ENCODE data around the gene TMEM204.

The TMEM204 gene

DNA sequence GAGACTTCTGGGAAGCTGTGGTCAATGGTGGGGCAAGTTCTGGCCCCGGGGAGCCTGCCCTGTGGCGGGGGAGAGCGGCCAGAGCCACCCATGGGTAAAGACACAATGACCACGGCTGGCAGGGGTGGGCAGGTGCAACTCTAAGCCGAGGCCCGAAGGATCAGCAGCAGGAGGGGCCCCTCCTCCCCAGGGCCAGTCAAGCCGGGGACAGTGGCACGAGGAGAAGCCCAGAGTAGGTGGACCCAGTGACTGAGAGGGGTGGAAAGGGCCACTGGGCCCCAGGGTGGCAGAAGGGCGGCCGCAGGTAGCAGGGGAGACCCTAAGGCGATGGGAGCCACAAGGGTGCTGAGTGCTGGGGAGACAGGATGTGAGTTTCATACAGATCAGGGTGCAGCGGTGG, 17.7 kb downstream of the TMEM204 start:
- in situ Hi-C loops (cut with MboI; ENCODE audit: low pct_unique_long_range_greater_than_20kb, low sequenced_read_pairs): no loop called here
- no peak for DNase-seq

DNA sequence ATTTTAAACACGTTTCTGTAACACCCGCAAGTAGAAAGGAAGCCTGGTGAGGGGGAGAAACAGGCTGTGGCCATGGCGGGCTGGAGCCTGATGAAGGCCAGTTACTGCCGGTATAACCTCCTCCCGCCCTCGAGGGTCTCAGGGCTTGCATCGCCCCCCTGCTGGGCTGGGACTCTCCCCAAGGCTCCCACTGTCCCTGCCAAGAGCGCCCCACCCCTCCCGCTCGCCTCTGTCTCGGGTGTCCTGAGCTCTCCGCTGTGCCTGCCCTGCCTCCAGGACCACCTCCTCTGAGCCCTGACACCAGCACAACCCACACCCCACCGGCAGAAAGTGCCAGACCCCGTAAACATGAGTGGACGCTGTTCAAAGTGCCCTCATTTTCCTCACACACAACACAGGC, 18.7 kb downstream of the TMEM204 start:
- DNase-seq: no peak
- in situ Hi-C loops (cut with MboI; ENCODE audit: low pct_unique_long_range_greater_than_20kb, low sequenced_read_pairs): no loop called here

DNA sequence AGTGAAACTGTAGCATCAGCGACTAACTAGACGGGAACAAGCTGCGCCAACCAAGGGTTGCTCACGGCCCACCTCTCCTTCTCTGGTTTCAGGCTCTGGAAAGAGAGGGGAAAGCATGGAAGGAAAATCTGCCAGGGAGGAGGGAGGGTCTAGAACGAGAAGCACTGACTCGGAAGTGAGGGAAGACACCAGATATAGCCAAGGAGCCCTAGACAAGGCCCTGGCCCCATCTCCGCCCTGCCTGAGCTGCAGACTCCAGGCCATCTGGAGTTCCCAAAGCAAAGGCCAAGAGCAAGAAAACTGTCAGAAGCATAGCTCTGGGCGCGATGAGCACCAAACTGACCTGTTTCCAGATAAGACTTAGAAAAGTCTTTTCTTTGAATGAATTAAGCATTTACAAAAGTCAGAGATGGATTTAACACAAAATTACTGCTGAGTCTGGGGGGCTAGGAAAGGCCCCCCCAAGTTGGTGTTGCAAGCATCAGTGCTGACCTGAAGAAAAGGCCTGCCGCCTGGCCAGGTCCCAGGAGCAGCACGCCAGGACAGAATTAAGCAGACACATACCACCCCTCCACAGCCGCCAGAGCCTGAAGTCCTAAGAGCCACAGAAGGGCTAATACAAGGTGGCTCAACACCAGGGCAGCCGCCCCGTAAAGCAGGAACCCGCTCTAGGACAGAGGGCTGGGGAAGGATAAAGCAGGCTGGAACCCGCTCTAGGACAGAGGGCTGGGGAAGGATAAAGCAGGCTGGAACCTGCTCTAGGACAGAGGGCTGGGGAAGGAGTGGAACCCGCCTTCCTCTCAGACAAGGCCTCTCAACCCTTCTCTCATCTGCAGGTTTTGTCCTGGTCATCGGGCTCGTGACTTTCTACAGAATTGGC, 20.7 kb downstream of the TMEM204 start:
- DNase-seq: no peak
- in situ Hi-C loops (cut with MboI; ENCODE audit: low pct_unique_long_range_greater_than_20kb, low sequenced_read_pairs): no loop called here

DNA sequence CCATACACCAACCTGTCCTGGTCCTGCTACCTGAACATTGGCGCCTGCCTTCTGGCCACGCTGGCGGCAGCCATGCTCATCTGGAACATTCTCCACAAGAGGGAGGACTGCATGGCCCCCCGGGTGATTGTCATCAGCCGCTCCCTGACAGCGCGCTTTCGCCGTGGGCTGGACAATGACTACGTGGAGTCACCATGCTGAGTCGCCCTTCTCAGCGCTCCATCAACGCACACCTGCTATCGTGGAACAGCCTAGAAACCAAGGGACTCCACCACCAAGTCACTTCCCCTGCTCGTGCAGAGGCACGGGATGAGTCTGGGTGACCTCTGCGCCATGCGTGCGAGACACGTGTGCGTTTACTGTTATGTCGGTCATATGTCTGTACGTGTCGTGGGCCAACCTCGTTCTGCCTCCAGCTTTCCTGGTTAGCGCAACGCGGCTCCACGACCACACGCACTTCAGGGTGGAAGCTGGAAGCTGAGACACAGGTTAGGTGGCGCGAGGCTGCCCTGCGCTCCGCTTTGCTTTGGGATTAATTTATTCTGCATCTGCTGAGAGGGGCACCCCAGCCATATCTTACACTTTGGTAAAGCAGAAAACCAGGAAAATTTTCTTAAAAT, 21.5 kb downstream of the TMEM204 start:
- no peak for DNase-seq
- in situ Hi-C loops (cut with MboI; ENCODE audit: low pct_unique_long_range_greater_than_20kb, low sequenced_read_pairs): no loop called here

DNA sequence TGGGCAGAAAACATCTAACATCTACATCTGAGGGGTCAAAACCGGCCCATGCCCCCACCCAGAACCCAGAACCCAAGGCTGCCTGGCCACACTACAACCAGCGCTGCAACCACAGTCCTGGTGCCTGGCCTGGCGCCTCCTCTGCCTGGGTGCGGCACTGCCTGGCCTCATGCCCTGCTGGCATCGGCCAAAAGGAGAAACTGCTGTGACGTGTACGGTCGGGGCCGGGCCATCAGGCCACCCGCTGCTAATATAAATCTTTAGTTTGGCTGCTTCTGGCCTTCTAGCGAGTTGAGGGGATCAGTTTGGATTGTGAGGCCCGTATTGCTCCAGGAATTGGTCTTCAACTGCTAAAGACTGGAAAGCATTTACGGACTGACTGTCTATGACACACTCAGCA, 22.8 kb downstream of the TMEM204 start:
- in situ Hi-C loops (cut with MboI; ENCODE audit: low pct_unique_long_range_greater_than_20kb, low sequenced_read_pairs): no loop called here
- no peak for DNase-seq

DNA sequence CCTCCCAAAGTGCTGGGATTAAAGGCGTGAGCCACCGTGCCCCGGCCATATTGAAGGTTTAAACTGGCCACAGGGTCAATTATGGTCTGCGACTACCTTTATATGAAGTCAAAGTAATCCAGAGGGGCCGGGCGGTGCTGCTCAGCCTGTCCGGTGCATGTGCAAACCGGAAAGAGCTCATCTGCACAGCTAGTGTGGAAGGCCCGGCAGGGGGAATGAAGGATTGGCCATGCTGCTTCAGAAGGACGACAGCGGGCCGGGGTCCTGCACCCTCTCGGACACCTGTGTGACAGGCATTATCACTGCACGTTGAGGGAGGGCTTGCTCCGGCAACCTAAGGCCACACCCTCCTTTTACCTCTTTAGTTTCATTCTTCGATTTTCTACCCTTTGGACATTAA, 23.6 kb downstream of the TMEM204 start:
- in situ Hi-C loops (cut with MboI; ENCODE audit: low pct_unique_long_range_greater_than_20kb, low sequenced_read_pairs): no loop called here
- no peak for DNase-seq

DNA sequence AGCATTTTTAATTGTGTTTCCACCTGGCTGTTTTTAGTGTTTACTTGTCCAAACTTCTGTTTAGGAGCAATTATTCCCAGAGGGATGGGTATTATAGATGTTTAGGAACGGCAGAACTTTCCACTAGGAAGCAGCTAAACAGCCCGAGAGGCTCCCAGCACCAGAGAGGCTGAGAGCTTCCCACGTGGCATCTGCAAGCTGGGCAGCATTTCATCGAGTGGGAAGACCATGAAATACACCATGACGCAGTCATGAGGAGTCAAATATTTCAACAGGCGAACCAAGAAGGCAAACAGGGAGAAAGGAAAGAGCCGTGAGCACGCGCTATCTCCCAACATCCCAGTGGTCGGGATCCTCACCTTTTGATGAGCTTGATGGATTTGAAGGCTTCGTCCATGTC, 24.1 kb downstream of the TMEM204 start:
- DNase-seq: no peak
- in situ Hi-C loops (cut with MboI; ENCODE audit: low pct_unique_long_range_greater_than_20kb, low sequenced_read_pairs): no loop called here

DNA sequence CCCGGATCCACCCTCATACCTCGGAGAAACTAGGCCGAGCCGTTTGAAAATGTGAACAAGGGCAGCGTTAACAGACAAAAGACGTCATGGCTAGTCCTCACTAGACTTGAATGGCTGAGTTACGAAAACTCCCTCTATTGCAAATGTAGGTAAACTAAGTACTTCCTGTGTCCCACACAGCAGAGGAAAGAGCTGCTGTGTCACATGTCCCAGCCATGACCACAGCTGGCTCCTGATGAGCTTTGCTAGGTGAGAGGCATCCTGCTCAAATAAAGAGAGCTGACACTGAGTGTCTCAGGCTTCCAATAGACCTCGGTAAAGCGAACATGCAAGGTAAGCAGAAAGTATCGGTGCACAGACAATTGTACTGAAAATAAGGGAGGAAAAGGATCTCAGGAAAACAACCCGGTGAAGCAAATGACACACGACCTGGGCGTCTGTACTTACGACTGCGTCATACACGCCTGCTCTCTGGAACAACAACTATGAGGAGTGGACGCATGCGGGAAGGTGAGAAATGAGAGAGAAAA, 26.0 kb downstream of the TMEM204 start:
- no peak for DNase-seq
- in situ Hi-C loops (cut with MboI; ENCODE audit: low pct_unique_long_range_greater_than_20kb, low sequenced_read_pairs): no loop called here

DNA sequence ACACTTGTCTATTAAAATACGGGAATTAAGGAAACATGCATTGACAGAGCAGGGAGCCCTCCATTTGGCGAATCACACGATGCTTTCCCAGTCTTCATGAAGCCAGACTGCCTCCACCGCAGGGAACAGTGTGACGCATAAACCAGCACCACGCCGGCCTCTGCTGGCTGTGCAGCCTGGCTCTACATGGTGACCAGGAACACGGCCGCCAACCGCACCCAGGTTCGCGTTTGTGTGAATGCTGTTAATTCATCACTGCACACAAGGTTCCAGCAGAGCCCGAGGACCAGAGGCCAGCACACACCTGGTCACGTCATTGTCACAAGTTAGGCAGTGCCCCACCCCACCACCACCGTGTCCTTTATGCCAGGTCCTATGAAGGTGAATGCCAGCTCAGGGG, 26.7 kb downstream of the TMEM204 start:
- in situ Hi-C loops (cut with MboI; ENCODE audit: low pct_unique_long_range_greater_than_20kb, low sequenced_read_pairs): loop anchor here (10.0 kb wide), 1 partner anchor 135 kb away; the partner anchor contains the start of gene UQCC4
- DNase-seq: no peak

DNA sequence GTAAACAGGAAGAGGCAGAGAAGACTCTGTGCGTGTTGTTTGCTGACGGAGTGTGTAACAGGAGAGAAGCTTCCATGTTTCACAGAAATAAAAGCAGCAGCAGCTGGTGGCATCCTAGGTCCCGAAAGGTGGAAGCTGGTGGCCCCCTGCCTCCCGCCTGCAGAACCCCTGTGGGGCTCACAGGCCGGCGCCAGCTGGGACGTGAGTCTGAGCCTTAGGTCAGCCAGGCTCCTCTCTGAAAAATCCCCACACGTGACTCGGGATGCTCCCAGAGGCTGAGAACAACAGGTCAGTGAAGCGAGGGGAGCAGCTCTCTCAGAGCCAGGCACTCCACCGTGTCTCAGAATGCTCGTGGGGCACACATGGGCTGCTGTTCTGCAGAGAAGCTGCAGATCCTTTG, 27.4 kb downstream of the TMEM204 start:
- in situ Hi-C loops (cut with MboI; ENCODE audit: low pct_unique_long_range_greater_than_20kb, low sequenced_read_pairs): loop anchor here (10.0 kb wide), 1 partner anchor 136 kb away; the partner anchor contains the start of gene UQCC4
- DNase-seq: no peak

DNA sequence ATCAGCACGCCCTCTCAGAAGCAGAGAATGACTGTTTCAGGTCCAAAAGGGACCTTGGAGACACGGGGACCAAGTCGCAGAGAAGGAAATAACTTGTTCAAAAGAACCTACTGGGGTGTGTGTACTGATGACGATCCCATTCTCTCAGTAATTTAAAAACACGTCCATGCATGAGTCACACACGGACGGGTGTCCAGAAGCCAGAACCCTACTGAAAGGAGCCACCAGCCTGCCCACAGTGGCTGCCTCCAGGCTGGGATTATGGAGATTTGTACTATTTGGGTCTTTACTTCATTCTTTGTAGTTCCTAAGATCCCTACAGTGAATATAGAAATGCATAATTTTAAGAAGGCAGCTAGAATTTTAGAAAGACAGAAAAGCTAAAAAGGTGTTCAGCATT, 27.8 kb downstream of the TMEM204 start:
- in situ Hi-C loops (cut with MboI; ENCODE audit: low pct_unique_long_range_greater_than_20kb, low sequenced_read_pairs): loop anchor here (10.0 kb wide), 1 partner anchor 136 kb away; the partner anchor contains the start of gene UQCC4
- DNase-seq: no peak

DNA sequence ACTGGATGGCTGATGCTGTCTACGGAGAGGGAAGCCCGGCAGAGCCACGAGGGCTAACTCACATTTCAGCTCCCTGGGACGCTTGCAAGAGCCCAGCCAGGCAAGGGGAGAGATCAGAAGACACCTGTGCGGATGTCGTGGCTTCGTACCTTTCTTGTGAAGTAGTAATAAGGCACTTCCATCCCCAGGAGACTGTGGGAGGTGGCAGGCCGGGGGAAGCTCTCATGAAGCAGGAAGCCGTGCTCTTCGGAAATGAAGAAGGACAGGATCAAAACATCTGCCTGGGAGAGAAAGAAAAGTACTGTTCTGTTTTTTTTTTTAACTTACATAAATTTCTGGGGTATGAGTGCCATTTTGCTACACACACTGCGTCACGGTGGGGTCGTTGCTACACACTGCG, 28.4 kb downstream of the TMEM204 start:
- no peak for DNase-seq
- in situ Hi-C loops (cut with MboI; ENCODE audit: low pct_unique_long_range_greater_than_20kb, low sequenced_read_pairs): loop anchor here (10.0 kb wide), 1 partner anchor 137 kb away; the partner anchor contains the start of gene UQCC4

DNA sequence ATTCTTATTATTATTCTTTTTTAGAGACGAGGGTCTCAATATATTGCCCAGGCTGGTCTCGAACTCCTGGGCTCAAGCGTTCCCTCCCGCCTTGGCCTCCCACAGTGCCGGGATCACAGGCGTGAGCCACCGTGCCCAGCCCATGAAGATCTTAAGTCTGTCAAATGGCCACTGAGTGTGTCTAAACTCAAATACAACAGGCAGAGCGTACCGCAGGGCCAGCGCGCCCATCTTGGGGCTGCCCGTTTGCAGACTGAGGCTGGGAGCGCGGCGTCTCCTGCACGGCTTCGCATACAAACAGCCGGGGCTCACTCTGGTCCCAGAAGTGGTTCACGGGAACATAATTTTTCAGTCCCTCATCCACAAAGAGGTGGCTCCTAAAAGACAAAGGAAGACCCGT, 30.3 kb downstream of the TMEM204 start:
- in situ Hi-C loops (cut with MboI; ENCODE audit: low pct_unique_long_range_greater_than_20kb, low sequenced_read_pairs): loop anchor here (10.0 kb wide), 1 partner anchor 139 kb away; the partner anchor contains the start of gene UQCC4
- no peak for DNase-seq

DNA sequence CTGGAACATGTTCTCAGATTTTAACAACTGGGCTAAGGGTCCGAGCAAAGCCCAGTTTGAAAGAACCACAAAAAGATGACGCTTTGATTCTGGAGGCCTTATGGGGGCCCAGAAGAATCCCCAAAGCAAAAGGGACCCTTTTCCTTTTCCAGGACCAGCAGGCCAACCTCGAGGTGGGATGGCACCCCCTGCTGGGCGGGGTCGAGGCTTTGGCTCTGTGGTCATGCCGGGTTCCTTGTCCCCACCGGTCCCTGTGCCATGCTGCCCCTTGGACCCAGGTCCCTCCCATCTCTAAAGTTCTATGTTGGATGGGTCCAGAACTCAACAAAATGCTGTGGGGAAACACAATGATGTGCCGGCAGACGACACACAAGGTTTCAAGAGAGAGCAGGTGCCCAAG, 30.9 kb downstream of the TMEM204 start:
- in situ Hi-C loops (cut with MboI; ENCODE audit: low pct_unique_long_range_greater_than_20kb, low sequenced_read_pairs): loop anchor here (10.0 kb wide), 1 partner anchor 140 kb away; the partner anchor contains the start of gene UQCC4
- no peak for DNase-seq

DNA sequence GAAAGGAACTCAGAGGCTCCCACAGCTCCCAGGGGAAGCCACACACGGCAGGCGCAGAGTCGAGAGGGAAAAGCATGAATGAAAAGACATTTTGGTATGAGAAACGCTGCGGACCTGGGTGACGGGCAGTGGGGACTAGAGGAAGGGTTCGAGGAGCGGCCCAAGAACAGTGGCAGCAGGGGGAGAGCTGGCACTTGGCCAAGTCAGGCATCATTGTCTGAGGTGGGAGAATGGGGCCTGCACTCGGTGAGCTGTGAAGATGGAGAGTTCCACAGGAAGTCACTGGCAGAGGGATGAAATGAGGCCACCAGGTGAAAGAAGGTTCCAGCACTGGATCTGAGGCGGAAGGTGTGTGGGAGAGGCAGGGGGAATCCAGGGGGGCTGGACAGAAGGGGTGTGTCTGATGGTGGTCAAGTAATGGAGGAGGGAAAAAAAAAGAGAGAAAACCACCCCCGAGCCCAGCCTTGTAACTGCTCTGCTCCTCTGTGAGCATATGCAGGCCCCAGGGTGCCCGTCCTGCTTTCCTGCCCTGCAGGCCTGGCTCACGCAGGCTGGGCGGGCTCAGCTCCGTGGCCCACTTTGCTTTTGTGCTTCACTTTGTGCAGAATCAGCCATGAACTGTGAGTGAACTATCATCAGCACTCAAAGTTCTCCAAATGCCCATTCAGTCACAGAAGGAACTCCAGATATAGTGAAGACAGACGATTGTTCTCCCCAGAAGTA, 31.8 kb downstream of the TMEM204 start:
- in situ Hi-C loops (cut with MboI; ENCODE audit: low pct_unique_long_range_greater_than_20kb, low sequenced_read_pairs): loop anchor here (10.0 kb wide), 1 partner anchor 140 kb away; the partner anchor contains the start of gene UQCC4
- DNase-seq: no peak

DNA sequence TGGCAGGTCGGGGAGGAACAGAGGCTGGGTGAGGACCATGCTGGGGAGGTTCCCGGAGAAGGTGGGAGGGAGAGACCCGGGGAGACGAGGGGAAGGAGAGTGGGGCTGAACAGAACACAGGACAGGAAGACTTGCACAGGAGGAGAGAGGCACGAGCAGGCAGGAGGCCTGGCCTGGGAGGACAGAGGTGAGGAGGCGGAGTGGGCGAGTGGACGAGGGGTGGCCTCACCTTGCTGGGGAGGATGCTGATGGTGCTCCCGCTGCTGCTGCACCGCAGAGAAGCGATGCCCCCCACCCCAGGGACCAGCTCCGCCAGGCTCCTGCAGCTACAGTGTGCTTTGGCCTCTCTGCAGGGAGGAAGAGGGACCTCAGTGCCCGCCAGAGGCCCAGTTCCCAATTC, 34.5 kb downstream of the TMEM204 start:
- in situ Hi-C loops (cut with MboI; ENCODE audit: low pct_unique_long_range_greater_than_20kb, low sequenced_read_pairs): loop anchor here (10.0 kb wide), 1 partner anchor 143 kb away; the partner anchor contains the start of gene UQCC4
- DNase-seq: no peak

DNA sequence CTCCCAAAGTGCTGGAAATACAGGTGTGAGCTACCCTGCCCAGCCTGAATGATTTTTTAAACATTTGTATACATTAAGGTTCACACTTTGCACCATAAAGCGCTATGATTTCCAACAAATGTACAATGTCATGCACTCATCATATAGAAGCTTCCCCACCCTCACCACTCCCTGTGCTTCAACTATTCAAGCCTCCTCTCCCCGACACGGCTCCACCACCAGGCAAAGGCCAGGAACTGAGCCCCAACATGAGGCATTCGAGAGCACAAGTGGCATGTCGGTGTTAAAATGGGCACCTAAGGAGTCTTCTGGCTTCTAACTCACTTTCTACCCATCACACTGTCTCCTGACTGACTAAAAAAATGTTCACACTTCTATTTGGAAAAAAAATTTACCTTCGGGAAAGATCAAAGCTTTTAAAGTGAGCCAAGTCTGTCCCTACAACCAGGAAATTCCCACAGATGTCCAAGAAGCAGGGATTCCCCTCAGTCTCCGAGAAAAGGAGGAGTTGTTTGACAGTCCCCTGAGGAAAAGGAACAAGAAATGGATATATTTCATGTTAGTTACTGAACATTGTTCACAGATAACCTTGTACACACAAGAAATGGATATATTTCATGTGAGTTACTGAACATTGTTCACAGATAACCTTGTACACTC, 37.7 kb downstream of the TMEM204 start:
- no peak for DNase-seq
- in situ Hi-C loops (cut with MboI; ENCODE audit: low pct_unique_long_range_greater_than_20kb, low sequenced_read_pairs): no loop called here

DNA sequence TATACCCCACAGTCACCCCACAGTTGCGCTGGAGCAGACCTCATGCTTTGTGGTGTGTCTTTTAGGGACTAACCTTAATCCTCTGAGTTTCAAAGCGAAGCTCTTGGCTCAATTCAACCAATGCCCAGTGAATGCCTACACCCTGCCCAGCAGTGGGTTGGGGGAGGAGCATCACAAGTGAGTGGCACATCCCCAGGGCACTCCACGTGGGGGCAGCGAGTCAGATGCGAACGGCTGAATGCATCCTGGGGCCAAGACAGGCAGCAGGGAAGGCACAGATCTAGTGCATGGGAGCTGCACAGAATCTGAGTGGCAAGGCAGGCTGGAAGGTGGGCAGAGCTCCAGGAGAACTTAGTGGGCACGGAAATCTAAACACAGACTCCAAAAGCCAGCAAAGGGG, 39.2 kb downstream of the TMEM204 start:
- in situ Hi-C loops (cut with MboI; ENCODE audit: low pct_unique_long_range_greater_than_20kb, low sequenced_read_pairs): no loop called here
- no peak for DNase-seq

DNA sequence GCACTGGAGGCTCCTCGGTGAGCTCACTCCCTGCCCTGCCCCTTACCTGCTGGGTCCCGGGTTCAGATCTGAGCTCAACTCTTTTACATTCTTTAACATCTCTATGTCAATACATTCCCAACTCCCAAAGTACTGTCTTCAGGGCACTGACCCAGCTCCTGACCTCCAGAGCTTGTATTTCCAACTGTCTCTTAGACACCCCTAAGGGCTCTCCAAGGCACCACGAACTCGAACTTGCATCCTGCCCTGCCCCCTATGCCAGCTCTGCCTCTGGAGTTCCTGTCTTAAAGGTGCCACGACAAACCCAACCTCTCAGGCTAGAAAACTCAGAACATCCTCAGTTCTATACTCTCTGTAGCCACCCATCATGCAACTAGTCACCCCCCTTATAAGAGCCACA, 39.8 kb downstream of the TMEM204 start:
- DNase-seq: no peak
- in situ Hi-C loops (cut with MboI; ENCODE audit: low pct_unique_long_range_greater_than_20kb, low sequenced_read_pairs): no loop called here
